Astrocyte of the cerebellum (primary cell): ENCODE data around the gene GABRR1.

Experiments
- DNase-seq: peaks from one replicate; pipeline ENCODE4 v3.0.0-alpha.2; 2011; ENCODE audit warnings: low read depth
- H3K4me3 ChIP-seq: 2 replicates; pipeline ENCODE4 v1.5.1; 2011; ENCODE audit warnings: mild to moderate bottlenecking, low read depth, low read length, moderate library complexity
- in situ Hi-C: cut with HindIII; loops from 2 replicates; pipeline ENCODE4 v1.10.0; 2017; ENCODE audit warnings: low sequenced_read_pairs
- TF ChIP-seq, protein P1 (sequence below): IDR thresholded peaks from 2 replicates; pipeline ENCODE4 v1.5.1; 2012; ENCODE audit warnings: low read length, low read depth, moderate library complexity, mild to moderate bottlenecking; ENCODE audit errors: missing control alignments

The GABRR1 gene

GRCh38 chr6:89212472-89212871 is 4.7 kb downstream of the GABRR1 start:
- no peak for DNase-seq
- in situ Hi-C loops = no loop called here
- TF ChIP-seq, protein P1, sequence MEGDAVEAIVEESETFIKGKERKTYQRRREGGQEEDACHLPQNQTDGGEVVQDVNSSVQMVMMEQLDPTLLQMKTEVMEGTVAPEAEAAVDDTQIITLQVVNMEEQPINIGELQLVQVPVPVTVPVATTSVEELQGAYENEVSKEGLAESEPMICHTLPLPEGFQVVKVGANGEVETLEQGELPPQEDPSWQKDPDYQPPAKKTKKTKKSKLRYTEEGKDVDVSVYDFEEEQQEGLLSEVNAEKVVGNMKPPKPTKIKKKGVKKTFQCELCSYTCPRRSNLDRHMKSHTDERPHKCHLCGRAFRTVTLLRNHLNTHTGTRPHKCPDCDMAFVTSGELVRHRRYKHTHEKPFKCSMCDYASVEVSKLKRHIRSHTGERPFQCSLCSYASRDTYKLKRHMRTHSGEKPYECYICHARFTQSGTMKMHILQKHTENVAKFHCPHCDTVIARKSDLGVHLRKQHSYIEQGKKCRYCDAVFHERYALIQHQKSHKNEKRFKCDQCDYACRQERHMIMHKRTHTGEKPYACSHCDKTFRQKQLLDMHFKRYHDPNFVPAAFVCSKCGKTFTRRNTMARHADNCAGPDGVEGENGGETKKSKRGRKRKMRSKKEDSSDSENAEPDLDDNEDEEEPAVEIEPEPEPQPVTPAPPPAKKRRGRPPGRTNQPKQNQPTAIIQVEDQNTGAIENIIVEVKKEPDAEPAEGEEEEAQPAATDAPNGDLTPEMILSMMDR = no peak
- H3K4me3 ChIP-seq = no peak overlapping the region

- DNase-seq = no peak
- in situ Hi-C loops = no loop called here
- no peak overlapping the region for H3K4me3 ChIP-seq
- TF ChIP-seq, protein P1 = no peak
Observed at GRCh38 chr6:89209457-89209856, 7.7 kb downstream of the GABRR1 start.

- no peak for DNase-seq
- no peak overlapping the region for H3K4me3 ChIP-seq
- in situ Hi-C loops = no loop called here
- TF ChIP-seq, protein P1 = no peak
Observed at GRCh38 chr6:89208551-89208950, 8.6 kb downstream of the GABRR1 start.

DNA sequence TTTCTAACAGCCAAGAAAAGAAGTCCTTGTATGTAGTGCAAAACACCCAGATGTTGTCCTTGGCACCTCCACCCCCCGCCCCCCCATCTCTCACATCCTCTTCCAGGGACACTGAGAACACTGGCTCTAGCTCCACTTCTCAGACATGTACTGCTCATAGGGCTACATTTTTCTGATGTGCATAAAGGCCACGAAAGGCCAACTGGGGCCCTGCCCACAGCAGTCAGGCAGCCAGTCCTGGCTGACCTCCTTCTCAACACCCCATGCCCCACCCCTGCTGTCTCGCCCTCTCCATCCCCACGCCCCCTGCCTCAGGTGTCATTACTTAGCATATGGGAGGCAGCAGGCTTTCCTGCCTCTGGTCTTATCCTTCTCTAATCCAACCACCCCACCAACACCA is 11.3 kb downstream of the GABRR1 start:
- in situ Hi-C loops = no loop called here
- no peak overlapping the region for H3K4me3 ChIP-seq
- no peak for DNase-seq
- TF ChIP-seq, protein P1 = no peak

GRCh38 chr6:89204096-89204495 is 13.1 kb downstream of the GABRR1 start:
- no peak for DNase-seq
- in situ Hi-C loops = no loop called here
- TF ChIP-seq, protein P1 = no peak
- no peak overlapping the region for H3K4me3 ChIP-seq

DNA sequence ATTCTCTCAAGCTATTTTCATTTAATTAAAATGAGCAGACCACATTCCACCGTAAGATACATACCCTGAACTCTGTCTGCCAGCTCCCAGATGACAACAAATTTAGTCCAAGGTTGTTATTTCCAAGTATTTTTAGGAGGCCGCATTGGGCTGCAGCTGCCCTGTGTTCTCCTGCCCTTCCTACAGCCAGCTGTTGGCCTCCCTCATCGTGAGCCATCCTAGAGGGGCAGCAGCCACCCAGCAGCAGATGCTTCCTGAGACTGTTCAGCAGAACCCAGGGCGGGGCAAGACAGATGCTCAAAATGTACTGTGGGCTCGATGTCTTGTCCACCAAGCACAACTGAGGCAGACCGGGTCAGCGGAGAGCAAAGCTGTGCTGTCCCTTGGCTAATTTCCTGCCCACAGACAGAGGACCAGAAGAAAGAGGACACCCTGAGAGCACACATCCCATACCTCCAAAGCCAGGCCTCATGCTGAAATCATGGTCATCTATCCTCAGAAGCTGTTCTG is 16.4 kb downstream of the GABRR1 start:
- in situ Hi-C loops = no loop called here
- no peak overlapping the region for H3K4me3 ChIP-seq
- TF ChIP-seq, protein P1 = no peak
- no peak for DNase-seq

GRCh38 chr6:89199579-89199978 is 17.6 kb downstream of the GABRR1 start:
- DNase-seq = no peak
- no peak overlapping the region for H3K4me3 ChIP-seq
- in situ Hi-C loops = no loop called here
- TF ChIP-seq, protein P1 = no peak
